ENCODE measurements around the gene FIP1L1. TPM values are rescaled to one million over a fixed set of nuclear protein-coding genes. Genes with fewer than 3 reads are reported as not detected.

Gene FIP1L1
- total and polyA plus RNA-seq, 2 donors (not counting 1 experiment from before 2014, with no cell fraction given): 19.0 to 79.3 TPM

DNA sequence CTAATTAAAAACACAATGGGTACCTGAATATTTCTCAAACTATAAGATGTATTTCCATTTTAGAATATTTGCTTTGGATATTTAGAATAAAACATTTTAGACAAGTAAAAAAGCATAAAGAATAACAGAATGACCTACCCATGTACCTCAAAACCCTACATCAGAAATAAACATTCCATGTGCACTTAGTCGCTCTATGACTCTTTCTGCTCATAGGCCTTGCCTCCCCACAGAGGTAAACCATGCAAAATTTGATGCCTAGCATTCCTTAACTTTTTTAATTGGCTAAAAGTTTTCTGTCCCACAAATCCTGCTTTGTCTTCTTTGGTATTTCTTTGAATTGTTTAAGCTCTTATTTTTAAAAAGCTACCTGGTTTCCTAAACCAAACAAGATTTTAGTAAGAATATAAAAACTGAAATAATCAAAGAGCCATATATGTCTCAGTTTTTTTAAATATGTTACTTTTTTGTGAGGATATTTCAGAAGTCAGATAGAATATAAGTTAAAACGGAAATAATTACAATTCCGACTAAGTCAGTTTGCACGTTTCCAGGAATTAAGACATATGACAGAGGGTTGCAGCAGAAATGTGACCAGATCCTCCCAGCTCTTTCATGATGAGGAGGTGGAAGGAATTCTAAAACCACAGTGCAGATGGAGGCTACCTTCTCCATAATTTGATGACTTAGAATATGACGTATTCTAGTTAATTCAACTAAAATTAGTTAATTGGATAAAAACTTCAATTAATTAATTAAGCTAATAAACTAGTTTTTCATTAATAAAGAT, 102.5 kb downstream of the FIP1L1 start:
- no peak for ATAC-seq (ENCODE audit: low read depth)
- H3K9me3 Mint-ChIP-seq (ENCODE audit: insufficient read depth): no peaks in the 10 kb centered on the region
- no peaks in the 10 kb centered on the region for H3K4me1 Mint-ChIP-seq
- no peak overlapping the region for H3K27ac Mint-ChIP-seq
- no peaks in the 10 kb centered on the region for H3K27me3 ChIP-seq (replicated peaks in 1 of 4; ENCODE audit: control extremely low read depth in 1 of 4, control insufficient read depth in 3 of 4, insufficient read depth in 4 of 4, low read length in 3 of 4)
- no peaks in the 10 kb centered on the region for H3K36me3 ChIP-seq (replicated peaks in 1 of 2; ENCODE audit: control extremely low read depth in 1 of 2, control insufficient read depth in 1 of 2, extremely low read depth in 1 of 2, insufficient read depth in 2 of 2, low read length in 1 of 2)
- TF ChIP-seq EZH2 (IDR thresholded peaks at IDR 0.05; ENCODE audit: borderline replicate concordance, insufficient read depth, low read depth, low read length, poor library complexity, severe bottlenecking): no peak
- TF ChIP-seq, protein P1, sequence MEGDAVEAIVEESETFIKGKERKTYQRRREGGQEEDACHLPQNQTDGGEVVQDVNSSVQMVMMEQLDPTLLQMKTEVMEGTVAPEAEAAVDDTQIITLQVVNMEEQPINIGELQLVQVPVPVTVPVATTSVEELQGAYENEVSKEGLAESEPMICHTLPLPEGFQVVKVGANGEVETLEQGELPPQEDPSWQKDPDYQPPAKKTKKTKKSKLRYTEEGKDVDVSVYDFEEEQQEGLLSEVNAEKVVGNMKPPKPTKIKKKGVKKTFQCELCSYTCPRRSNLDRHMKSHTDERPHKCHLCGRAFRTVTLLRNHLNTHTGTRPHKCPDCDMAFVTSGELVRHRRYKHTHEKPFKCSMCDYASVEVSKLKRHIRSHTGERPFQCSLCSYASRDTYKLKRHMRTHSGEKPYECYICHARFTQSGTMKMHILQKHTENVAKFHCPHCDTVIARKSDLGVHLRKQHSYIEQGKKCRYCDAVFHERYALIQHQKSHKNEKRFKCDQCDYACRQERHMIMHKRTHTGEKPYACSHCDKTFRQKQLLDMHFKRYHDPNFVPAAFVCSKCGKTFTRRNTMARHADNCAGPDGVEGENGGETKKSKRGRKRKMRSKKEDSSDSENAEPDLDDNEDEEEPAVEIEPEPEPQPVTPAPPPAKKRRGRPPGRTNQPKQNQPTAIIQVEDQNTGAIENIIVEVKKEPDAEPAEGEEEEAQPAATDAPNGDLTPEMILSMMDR (IDR thresholded peaks at IDR 0.05): no peak
- H3K4me1 ChIP-seq (ENCODE audit: control insufficient read depth in 2 of 2, insufficient read depth in 2 of 2, low read length in 2 of 2): no peaks in the 10 kb centered on the region
- peaks cover 16% of the 10 kb centered on the region for H3K27me3 Mint-ChIP-seq
- no peak for DNase-seq
- no peak overlapping the region for H3K27ac ChIP-seq (ENCODE audit: low read length in 2 of 2)
- no peak overlapping the region for H3K4me3 ChIP-seq (ENCODE audit: control extremely low read depth in 1 of 5, extremely low read depth in 1 of 5, insufficient read depth in 1 of 5, low read depth in 2 of 5, low read length in 4 of 5)
- no peak overlapping the region for H3K9ac ChIP-seq (ENCODE audit: low read length)
- no peaks in the 10 kb centered on the region for H3K9me3 ChIP-seq (ENCODE audit: control extremely low read depth in 1 of 3, control insufficient read depth in 2 of 3, insufficient read depth in 1 of 3, low read length in 2 of 3)
- no peak overlapping the region for H3K4me3 Mint-ChIP-seq
- POLR2A ChIA-PET: no interaction called here
- no peak overlapping the region for H3K4me2 ChIP-seq (replicated peaks; ENCODE audit: low read depth, low read length, poor library complexity, severe bottlenecking)
- H4K20me1 ChIP-seq (ENCODE audit: control insufficient read depth, insufficient read depth, low read length, poor library complexity, severe bottlenecking): no peaks in the 10 kb centered on the region
- H3K79me2 ChIP-seq (ENCODE audit: control insufficient read depth, insufficient read depth, low read length): no peaks in the 10 kb centered on the region
- WGBS (ENCODE audit: insufficient coverage): 88% methylated on average over 1 of the region's 5 CpGs
- no peak overlapping the region for H2AFZ ChIP-seq (ENCODE audit: insufficient read depth, low read depth, low read length, poor library complexity, severe bottlenecking)
- intact Hi-C loops (cut with micrococcal nuclease): no loop called here
- CTCF ChIA-PET: interaction anchor here (1.4 kb wide), 1 partner anchor 10 kb away, joined by 5 read pairs; no protein-coding TSS in a partner anchor

DNA sequence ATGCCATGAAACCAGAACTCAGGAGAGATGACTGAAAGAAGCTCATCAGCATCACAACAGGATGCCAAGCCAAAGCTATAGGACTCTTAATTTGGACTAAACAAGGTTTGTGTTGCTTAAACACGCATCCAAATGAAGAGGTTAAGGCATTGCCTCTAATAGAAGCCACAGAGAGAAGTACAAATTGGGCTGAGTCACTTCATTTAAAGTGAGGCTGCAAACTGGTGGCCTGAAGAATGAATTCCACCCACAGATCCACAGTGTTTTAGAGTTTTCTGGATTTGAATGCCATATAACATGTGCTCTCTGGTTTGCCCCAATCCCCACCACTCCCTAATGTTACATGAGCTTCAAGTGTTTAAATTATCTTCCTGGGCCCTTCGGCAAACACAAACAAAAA, 103.5 kb downstream of the FIP1L1 start:
- 100% methylated on average over 1 of the region's 2 CpGs for WGBS (ENCODE audit: insufficient coverage)
- Histone ChIP-seq H3K9ac (ENCODE audit: low read length) (no peak overlapping the region), H3K79me2 (ENCODE audit: control insufficient read depth, insufficient read depth, low read length) (no peaks in the 10 kb centered on the region), H3K27me3 (replicated peaks in 1 of 4; ENCODE audit: control extremely low read depth in 1 of 4, control insufficient read depth in 3 of 4, insufficient read depth in 4 of 4, low read length in 3 of 4) (no peaks in the 10 kb centered on the region), H3K36me3 (replicated peaks in 1 of 2; ENCODE audit: control extremely low read depth in 1 of 2, control insufficient read depth in 1 of 2, extremely low read depth in 1 of 2, insufficient read depth in 2 of 2, low read length in 1 of 2) (no peaks in the 10 kb centered on the region), H3K4me3 (ENCODE audit: control extremely low read depth in 1 of 5, extremely low read depth in 1 of 5, insufficient read depth in 1 of 5, low read depth in 2 of 5, low read length in 4 of 5) (no peak overlapping the region), H2AFZ (ENCODE audit: insufficient read depth, low read depth, low read length, poor library complexity, severe bottlenecking) (no peak overlapping the region), H3K4me1 (ENCODE audit: control insufficient read depth in 2 of 2, insufficient read depth in 2 of 2, low read length in 2 of 2) (no peaks in the 10 kb centered on the region), H3K4me2 (replicated peaks; ENCODE audit: low read depth, low read length, poor library complexity, severe bottlenecking) (no peak overlapping the region), H3K27ac (ENCODE audit: low read length in 2 of 2) (no peak overlapping the region), H3K9me3 (ENCODE audit: control extremely low read depth in 1 of 3, control insufficient read depth in 2 of 3, insufficient read depth in 1 of 3, low read length in 2 of 3) (no peaks in the 10 kb centered on the region), H4K20me1 (ENCODE audit: control insufficient read depth, insufficient read depth, low read length, poor library complexity, severe bottlenecking) (no peaks in the 10 kb centered on the region)
- intact Hi-C loops (cut with micrococcal nuclease): no loop called here
- Mint-ChIP-seq H3K4me1 (no peaks in the 10 kb centered on the region), H3K27ac (no peak overlapping the region), H3K9me3 (ENCODE audit: insufficient read depth) (no peaks in the 10 kb centered on the region), H3K27me3 (peaks cover 21% of the 10 kb centered on the region), H3K4me3 (no peak overlapping the region)
- ATAC-seq (ENCODE audit: low read depth): no peak
- TF ChIP-seq EZH2 (IDR thresholded peaks at IDR 0.05; ENCODE audit: borderline replicate concordance, insufficient read depth, low read depth, low read length, poor library complexity, severe bottlenecking): no peak
- TF ChIP-seq, protein P1 (IDR thresholded peaks at IDR 0.05): no peak
- ChIA-PET CTCF (interaction anchor here (1.4 kb wide), 1 partner anchor 9 kb away, joined by 5 read pairs; no protein-coding TSS in a partner anchor), POLR2A (no interaction called here)
- no peak for DNase-seq

Measured in B cell (primary cell).